ENCODE results near the gene GFER. TPM values are rescaled to one million over a fixed set of nuclear protein-coding genes. Genes with fewer than 3 reads are reported as not detected.

The GFER gene
- total RNA-seq, 3 donors from 2014 or later, result 34.9 to 50.0 (median 47.2) TPM

- peaks cover 3% of the 10 kb centered on the region for H3K4me1 Mint-ChIP-seq (ENCODE audit: low read depth)
- DNase-seq, result no peak
- H3K9me3 Mint-ChIP-seq, result no peaks in the 10 kb centered on the region
- ATAC-seq, result no peak
- H3K36me3 Mint-ChIP-seq (ENCODE audit: insufficient read depth), result peaks cover 9% of the 10 kb centered on the region
- no peak overlapping the region for H3K4me3 Mint-ChIP-seq
- H3K27me3 Mint-ChIP-seq (ENCODE audit: low read depth), result no peaks in the 10 kb centered on the region
Observed at GRCh38 chr16:1998852-1999801, 15.1 kb downstream of the GFER start.

- Mint-ChIP-seq H3K4me1 (ENCODE audit: low read depth) (peaks cover 4% of the 10 kb centered on the region), H3K9me3 (no peaks in the 10 kb centered on the region), H3K36me3 (ENCODE audit: insufficient read depth) (peaks cover 9% of the 10 kb centered on the region), H3K27me3 (ENCODE audit: low read depth) (no peaks in the 10 kb centered on the region), H3K4me3 (no peak overlapping the region)
- ATAC-seq (no peak), DNase-seq (no peak)
Observed at GRCh38 chr16:1999866-2000514, 16.0 kb downstream of the GFER start.

GRCh38 chr16:2001035-2001434, 17.0 kb downstream of the GFER start:
- Mint-ChIP-seq H3K4me1 (ENCODE audit: low read depth) (peaks cover 6% of the 10 kb centered on the region), H3K36me3 (ENCODE audit: insufficient read depth) (peaks cover 10% of the 10 kb centered on the region), H3K4me3 (no peak overlapping the region), H3K9me3 (no peaks in the 10 kb centered on the region), H3K27me3 (ENCODE audit: low read depth) (no peaks in the 10 kb centered on the region)
- no peak for ATAC-seq
- DNase-seq, result no peak

- H3K27me3 Mint-ChIP-seq (ENCODE audit: low read depth), result no peaks in the 10 kb centered on the region
- H3K9me3 Mint-ChIP-seq, result no peaks in the 10 kb centered on the region
- no peak for DNase-seq
- H3K4me3 Mint-ChIP-seq, result no peak overlapping the region
- no peak for ATAC-seq
- H3K36me3 Mint-ChIP-seq (ENCODE audit: insufficient read depth), result peaks cover 11% of the 10 kb centered on the region
- peaks cover 9% of the 10 kb centered on the region for H3K4me1 Mint-ChIP-seq (ENCODE audit: low read depth)
Observed at GRCh38 chr16:2001456-2002355, 17.7 kb downstream of the GFER start.

- H3K27me3 Mint-ChIP-seq (ENCODE audit: low read depth), result no peaks in the 10 kb centered on the region
Observed at GRCh38 chr16:2002406-2003230, 18.6 kb downstream of the GFER start.

GRCh38 chr16:2003231-2003826, 19.3 kb downstream of the GFER start:
- H3K4me1 Mint-ChIP-seq (ENCODE audit: low read depth), result peaks cover 25% of the 10 kb centered on the region
- no peak for ATAC-seq
- no peaks in the 10 kb centered on the region for H3K9me3 Mint-ChIP-seq
- no peak for DNase-seq
- H3K4me3 Mint-ChIP-seq, result no peak overlapping the region
- no peaks in the 10 kb centered on the region for H3K27me3 Mint-ChIP-seq (ENCODE audit: low read depth)
- peaks cover 13% of the 10 kb centered on the region for H3K36me3 Mint-ChIP-seq (ENCODE audit: insufficient read depth)

More at GRCh38 chr16:2002406-2003230, 18.6 kb downstream of the GFER start:
- Mint-ChIP-seq H3K9me3 (no peaks in the 10 kb centered on the region), H3K36me3 (ENCODE audit: insufficient read depth) (peaks cover 11% of the 10 kb centered on the region), H3K4me1 (ENCODE audit: low read depth) (peaks cover 18% of the 10 kb centered on the region), H3K4me3 (no peak overlapping the region)
- ATAC-seq (no peak), DNase-seq (no peak)

- Mint-ChIP-seq H3K36me3 (ENCODE audit: insufficient read depth) (peaks cover 17% of the 10 kb centered on the region), H3K4me1 (ENCODE audit: low read depth) (peaks cover 31% of the 10 kb centered on the region), H3K9me3 (no peaks in the 10 kb centered on the region), H3K4me3 (no peak overlapping the region), H3K27me3 (ENCODE audit: low read depth) (no peaks in the 10 kb centered on the region)
- peak; percentile 92 for ATAC-seq
- peak; percentile 83 for DNase-seq
Observed at GRCh38 chr16:2003827-2004641, 20.0 kb downstream of the GFER start.

DNA sequence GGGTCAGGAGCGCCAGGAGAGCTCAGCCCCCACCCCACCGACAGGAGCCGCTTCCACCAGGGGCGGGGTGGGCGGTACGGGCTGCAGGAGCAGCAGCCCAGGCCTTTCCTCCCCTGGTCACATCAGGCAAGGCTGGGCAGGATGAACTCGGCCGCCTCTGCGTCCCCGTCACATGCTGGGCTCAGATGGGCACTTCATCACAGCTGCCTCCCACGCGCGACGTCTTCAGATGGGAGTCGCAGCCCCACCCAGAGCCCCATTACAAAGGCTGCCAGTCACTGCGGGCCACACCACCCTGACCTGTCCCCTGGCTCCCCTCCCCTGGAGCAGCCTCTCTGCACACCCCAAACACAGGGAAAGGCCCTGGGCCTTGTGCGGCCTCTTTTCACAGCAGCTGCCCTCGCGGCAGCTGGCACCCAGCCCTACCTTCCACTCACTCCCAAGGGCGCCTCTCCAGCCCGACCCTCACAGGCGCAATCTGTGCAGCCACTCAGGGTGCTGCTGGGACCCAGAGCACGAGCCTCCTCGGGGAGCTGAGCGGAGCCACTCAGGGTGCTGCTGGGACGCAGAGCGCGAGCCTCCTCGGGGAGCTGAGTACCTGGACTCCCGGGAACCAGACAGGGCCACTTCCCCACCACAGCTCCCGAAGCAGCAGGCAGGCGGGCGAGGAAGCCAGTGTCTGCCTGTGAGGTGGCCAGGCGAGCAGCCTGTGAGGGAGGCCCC, 21.0 kb downstream of the GFER start:
- no peaks in the 10 kb centered on the region for H3K27me3 Mint-ChIP-seq (ENCODE audit: low read depth)
- no peak for ATAC-seq
- peaks cover 17% of the 10 kb centered on the region for H3K36me3 Mint-ChIP-seq (ENCODE audit: insufficient read depth)
- DNase-seq, result no peak
- H3K4me3 Mint-ChIP-seq, result no peak overlapping the region
- H3K9me3 Mint-ChIP-seq, result no peaks in the 10 kb centered on the region
- H3K4me1 Mint-ChIP-seq (ENCODE audit: low read depth), result peaks cover 31% of the 10 kb centered on the region

- H3K4me3 Mint-ChIP-seq, result no peak overlapping the region
Observed at GRCh38 chr16:2005646-2006045, 21.7 kb downstream of the GFER start.

DNA sequence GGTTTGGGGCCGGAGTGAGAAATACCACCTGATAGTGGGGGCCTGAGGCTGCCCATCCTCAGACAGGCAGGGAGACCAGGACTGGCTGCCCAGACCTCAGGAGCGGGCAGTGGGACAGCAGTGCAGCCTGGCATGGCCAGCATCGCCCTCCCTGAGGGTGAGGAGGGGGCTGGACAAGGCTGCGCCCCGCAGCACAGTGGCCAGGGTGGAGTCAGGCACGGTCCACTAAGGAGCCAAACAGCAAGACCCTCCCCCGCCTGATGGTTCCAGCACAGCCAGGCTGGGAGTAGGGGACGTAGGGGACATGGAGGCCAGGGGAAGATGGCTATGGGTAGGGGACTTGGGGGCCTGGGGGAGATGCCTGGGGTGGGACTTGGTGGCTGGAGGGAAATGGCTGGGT, 22.3 kb downstream of the GFER start:
- Mint-ChIP-seq H3K4me3 (peak overlapping the region; percentile 25), H3K4me1 (ENCODE audit: low read depth) (peaks cover 36% of the 10 kb centered on the region), H3K27me3 (ENCODE audit: low read depth) (no peaks in the 10 kb centered on the region), H3K36me3 (ENCODE audit: insufficient read depth) (peaks cover 16% of the 10 kb centered on the region), H3K9me3 (no peaks in the 10 kb centered on the region)
- ATAC-seq (no peak), DNase-seq (no peak)

More at GRCh38 chr16:2005646-2006045, 21.7 kb downstream of the GFER start:
- DNase-seq (no peak), ATAC-seq (no peak)
- H3K9me3 Mint-ChIP-seq, result no peaks in the 10 kb centered on the region
- peaks cover 36% of the 10 kb centered on the region for H3K4me1 Mint-ChIP-seq (ENCODE audit: low read depth)
- H3K27me3 Mint-ChIP-seq (ENCODE audit: low read depth), result no peaks in the 10 kb centered on the region
- H3K36me3 Mint-ChIP-seq (ENCODE audit: insufficient read depth), result peaks cover 18% of the 10 kb centered on the region

GRCh38 chr16:2007081-2007836, 23.3 kb downstream of the GFER start:
- Mint-ChIP-seq H3K4me3 (peak overlapping the region; percentile 92), H3K27me3 (ENCODE audit: low read depth) (no peaks in the 10 kb centered on the region), H3K36me3 (ENCODE audit: insufficient read depth) (peaks cover 14% of the 10 kb centered on the region), H3K4me1 (ENCODE audit: low read depth) (peaks cover 36% of the 10 kb centered on the region), H3K9me3 (no peaks in the 10 kb centered on the region)
- DNase-seq (no peak), ATAC-seq (no peak)
